ENCODE measurements around the gene GC.
"Not testable (repeated sequence)": the region's sequence is repeated elsewhere in the genome, so short reads cannot be mapped to it uniquely, and the experiment has no call there.

Gene GC

DNA sequence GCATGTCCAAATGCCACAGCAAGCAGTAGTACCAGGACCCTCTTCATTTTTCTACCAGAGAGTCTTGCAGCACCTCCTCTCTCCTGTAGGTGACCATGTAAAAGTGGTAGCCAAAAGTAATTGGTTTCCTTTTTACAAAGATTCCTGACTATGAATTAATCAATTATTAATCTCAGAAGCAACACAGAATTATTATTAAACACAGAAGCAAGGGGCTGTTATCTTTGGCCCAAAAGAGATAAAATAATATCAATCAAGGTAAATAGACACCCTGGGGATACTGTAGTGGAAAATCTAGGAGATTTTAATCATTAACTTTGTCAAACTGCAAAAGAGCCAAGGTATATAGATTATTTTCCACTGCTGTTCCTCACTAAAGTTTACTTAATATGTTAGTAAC lies at the start of gene GC:
TSS of gene GC (minus strand) at position 108 of the 400 bp plus-strand sequence. CDS start at position 47, 61 bp downstream.
- Histone ChIP-seq H3K27ac (ENCODE audit: low read depth, low read length) (no peak within 1 kb of the TSS), H3K27me3 (ENCODE audit: insufficient read depth, low read length) (peaks cover 19% of the 10 kb centered on the region; the same call in 1 of the 2 replicates), H3K4me1 (ENCODE audit: control insufficient read depth, insufficient read depth, low read length, unreplicated experiment) (no peaks in the 10 kb centered on the region), H3K36me3 (ENCODE audit: insufficient read depth, low read length) (no peaks in the 10 kb centered on the region), H2AFZ (ENCODE audit: low read length, unreplicated experiment) (no peak within 1 kb of the TSS), H3K79me2 (ENCODE audit: control insufficient read depth, insufficient read depth, low read length, unreplicated experiment) (no peaks in the 10 kb centered on the region), H3K4me3 (ENCODE audit: low read depth, low read length) (no peak within 1 kb of the TSS)

DNA sequence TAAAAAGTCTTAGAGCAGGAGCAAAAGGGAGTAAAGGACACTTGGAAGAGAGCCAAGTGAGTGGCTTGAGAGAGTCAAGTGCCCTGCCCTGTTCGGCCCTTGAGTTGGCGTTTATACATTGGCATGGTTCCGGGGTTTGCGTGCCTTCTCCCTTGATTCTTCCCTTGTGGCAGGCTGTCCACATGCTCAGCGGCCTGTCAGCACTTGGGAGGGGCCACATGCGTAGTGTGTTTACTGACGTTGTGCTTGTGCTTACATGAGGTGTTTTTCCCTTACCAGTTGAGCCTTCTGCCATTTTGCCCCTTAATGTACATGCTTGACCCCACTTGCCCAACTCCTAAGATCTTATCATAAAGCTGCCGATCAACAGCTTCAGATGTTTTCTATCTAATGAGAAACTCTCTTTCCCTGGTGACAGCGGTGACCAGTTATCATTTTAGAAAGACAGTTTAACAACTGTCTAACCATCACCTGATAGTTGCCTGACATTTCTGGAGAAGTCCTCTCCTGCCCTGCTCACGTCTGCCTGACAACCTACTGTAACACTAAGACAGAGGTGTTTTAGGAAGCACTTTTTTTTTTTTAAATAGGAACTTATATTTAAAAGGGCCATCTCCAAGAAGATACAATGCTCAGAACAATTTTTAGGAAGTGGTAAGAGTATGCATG lies 49.5 kb upstream of the GC start:
- Histone ChIP-seq H3K4me3 (ENCODE audit: low read depth, low read length) (no peak overlapping the region), H2AFZ (ENCODE audit: low read length, unreplicated experiment) (no peak overlapping the region), H3K79me2 (ENCODE audit: control insufficient read depth, insufficient read depth, low read length, unreplicated experiment) (no peaks in the 10 kb centered on the region), H3K27ac (ENCODE audit: low read depth, low read length) (no peak overlapping the region), H3K4me1 (ENCODE audit: control insufficient read depth, insufficient read depth, low read length, unreplicated experiment) (no peaks in the 10 kb centered on the region), H3K36me3 (ENCODE audit: insufficient read depth, low read length) (no peaks in the 10 kb centered on the region), H3K27me3 (ENCODE audit: insufficient read depth, low read length) (no peaks in the 10 kb centered on the region)

DNA sequence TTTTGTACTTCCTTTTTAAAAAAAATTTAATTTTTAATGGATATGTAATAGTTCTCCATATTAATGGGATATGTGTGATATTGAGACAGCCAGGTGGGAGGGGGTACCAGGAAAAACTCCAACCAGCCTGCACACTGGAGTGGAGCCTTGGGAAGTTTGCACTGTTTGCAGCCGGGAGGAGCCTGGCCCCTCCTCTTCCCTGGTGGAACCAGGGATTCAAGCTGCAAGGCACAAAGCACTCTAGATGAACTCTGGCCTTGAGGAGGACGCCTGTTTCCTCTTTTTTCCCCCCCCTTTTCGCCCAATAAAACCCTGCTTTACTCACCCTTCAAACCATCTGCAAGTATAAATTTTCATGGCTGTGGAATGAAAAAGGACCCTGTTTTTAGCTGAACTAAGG lies 48.2 kb upstream of the GC start:
- Histone ChIP-seq H3K36me3 (ENCODE audit: insufficient read depth, low read length) (no peaks in the 10 kb centered on the region), H3K4me3 (ENCODE audit: low read depth, low read length) (no peak overlapping the region), H3K4me1 (ENCODE audit: control insufficient read depth, insufficient read depth, low read length, unreplicated experiment) (no peaks in the 10 kb centered on the region), H3K27me3 (ENCODE audit: insufficient read depth, low read length) (no peaks in the 10 kb centered on the region), H3K79me2 (ENCODE audit: control insufficient read depth, insufficient read depth, low read length, unreplicated experiment) (no peaks in the 10 kb centered on the region), H2AFZ (ENCODE audit: low read length, unreplicated experiment) (no peak overlapping the region), H3K27ac (ENCODE audit: low read depth, low read length) (no peak overlapping the region)

GRCh38 chr4:71830497-71831190 lies 46.8 kb upstream of the GC start:
- Histone ChIP-seq H3K36me3 (ENCODE audit: insufficient read depth, low read length) (no peaks in the 10 kb centered on the region), H2AFZ (ENCODE audit: low read length, unreplicated experiment) (no peak overlapping the region), H3K4me1 (ENCODE audit: control insufficient read depth, insufficient read depth, low read length, unreplicated experiment) (no peaks in the 10 kb centered on the region), H3K79me2 (ENCODE audit: control insufficient read depth, insufficient read depth, low read length, unreplicated experiment) (no peaks in the 10 kb centered on the region), H3K27ac (ENCODE audit: low read depth, low read length) (no peak overlapping the region), H3K4me3 (ENCODE audit: low read depth, low read length) (no peak overlapping the region), H3K27me3 (ENCODE audit: insufficient read depth, low read length) (no peaks in the 10 kb centered on the region)

DNA sequence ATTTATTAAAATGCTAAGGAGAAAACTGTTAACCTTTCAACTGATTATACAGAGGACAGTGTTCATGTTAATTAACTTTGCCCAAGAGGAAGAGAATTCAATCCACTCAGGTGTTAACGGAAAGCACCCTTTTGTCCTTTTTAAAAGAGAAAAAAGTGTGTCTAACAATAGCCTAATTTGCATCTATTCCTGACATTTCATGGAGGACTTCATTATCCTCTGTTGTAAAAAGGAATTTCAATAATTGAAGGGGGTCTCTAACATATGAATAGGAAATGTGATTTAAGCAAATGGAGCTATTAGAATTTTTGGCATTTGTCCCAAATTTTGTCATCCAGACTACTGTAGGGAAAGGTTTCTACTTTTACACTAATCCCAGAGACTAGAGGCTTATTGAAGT lies 44.6 kb upstream of the GC start:
- H3K27ac ChIP-seq (ENCODE audit: low read depth, low read length), result no peak overlapping the region
- no peaks in the 10 kb centered on the region for H3K4me1 ChIP-seq (ENCODE audit: control insufficient read depth, insufficient read depth, low read length, unreplicated experiment)
- H2AFZ ChIP-seq (ENCODE audit: low read length, unreplicated experiment), result no peak overlapping the region
- H3K27me3 ChIP-seq (ENCODE audit: insufficient read depth, low read length), result no peaks in the 10 kb centered on the region; the same call in 1 of the 2 replicates
- H3K79me2 ChIP-seq (ENCODE audit: control insufficient read depth, insufficient read depth, low read length, unreplicated experiment), result no peaks in the 10 kb centered on the region
- H3K4me3 ChIP-seq (ENCODE audit: low read depth, low read length), result no peak overlapping the region
- no peaks in the 10 kb centered on the region for H3K36me3 ChIP-seq (ENCODE audit: insufficient read depth, low read length)

DNA sequence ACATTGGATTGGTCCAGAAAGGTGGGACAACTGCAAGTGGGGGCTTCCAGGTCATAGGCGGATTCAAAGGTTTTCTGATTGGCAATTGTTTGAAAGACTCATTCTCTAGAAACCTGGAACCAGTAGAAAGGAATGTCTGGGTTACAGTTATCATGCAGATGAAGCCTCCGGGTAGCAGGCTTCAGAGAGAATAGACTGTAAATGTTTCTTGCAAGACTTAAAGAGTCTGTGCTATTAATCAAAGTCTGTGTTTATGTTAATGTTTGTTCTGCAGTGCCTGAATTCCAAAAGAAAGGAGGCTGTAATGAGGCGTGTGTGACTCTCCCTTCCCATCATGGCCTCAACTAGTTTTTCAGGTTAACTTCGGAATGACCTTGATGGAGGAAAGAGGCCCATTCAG lies 43.9 kb upstream of the GC start:
- Histone ChIP-seq H3K79me2 (ENCODE audit: control insufficient read depth, insufficient read depth, low read length, unreplicated experiment) (no peaks in the 10 kb centered on the region), H3K4me3 (ENCODE audit: low read depth, low read length) (no peak overlapping the region), H2AFZ (ENCODE audit: low read length, unreplicated experiment) (no peak overlapping the region), H3K36me3 (ENCODE audit: insufficient read depth, low read length) (no peaks in the 10 kb centered on the region), H3K4me1 (ENCODE audit: control insufficient read depth, insufficient read depth, low read length, unreplicated experiment) (no peaks in the 10 kb centered on the region), H3K27ac (ENCODE audit: low read depth, low read length) (no peak overlapping the region), H3K27me3 (ENCODE audit: insufficient read depth, low read length) (no peaks in the 10 kb centered on the region; the same call in 1 of the 2 replicates)

DNA sequence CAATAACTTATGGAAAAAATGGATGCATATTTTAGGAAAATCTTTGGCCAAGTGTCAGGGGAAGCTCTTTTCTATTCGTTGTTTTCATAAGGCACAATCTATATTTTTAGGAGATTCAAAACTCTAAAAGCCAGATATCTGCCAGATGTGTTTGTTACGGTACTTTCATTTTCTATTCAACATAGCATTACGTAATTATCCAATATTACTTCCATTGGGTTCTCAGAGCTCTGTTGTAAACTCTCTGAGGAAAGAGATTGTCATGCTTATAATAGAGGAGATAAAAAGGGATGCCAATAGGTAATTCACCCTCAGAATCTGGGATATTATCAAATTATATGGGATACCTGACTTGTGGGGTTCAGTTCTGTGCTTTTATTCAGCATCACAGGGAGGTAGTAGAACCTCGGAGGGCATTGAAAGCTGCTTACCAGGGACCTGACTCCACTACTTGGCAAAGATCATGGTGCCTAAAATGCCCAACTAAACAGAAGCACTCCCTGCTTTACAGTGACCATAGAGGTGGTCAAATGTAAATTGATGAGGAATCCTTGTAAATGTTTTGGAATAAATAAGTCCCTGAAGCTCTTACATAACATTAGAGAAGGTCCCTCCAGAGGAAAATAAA lies 32.9 kb upstream of the GC start:
- no peaks in the 10 kb centered on the region for H3K79me2 ChIP-seq (ENCODE audit: control insufficient read depth, insufficient read depth, low read length, unreplicated experiment)
- no peaks in the 10 kb centered on the region for H3K36me3 ChIP-seq (ENCODE audit: insufficient read depth, low read length)
- no peak overlapping the region for H2AFZ ChIP-seq (ENCODE audit: low read length, unreplicated experiment)
- H3K4me3 ChIP-seq (ENCODE audit: low read depth, low read length), result peak overlapping the region; percentile 57
- H3K4me1 ChIP-seq (ENCODE audit: control insufficient read depth, insufficient read depth, low read length, unreplicated experiment), result no peaks in the 10 kb centered on the region
- H3K27me3 ChIP-seq (ENCODE audit: insufficient read depth, low read length), result no peaks in the 10 kb centered on the region
- H3K27ac ChIP-seq (ENCODE audit: low read depth, low read length), result no peak overlapping the region

- H3K36me3 ChIP-seq (ENCODE audit: insufficient read depth, low read length), result no peaks in the 10 kb centered on the region
- H3K79me2 ChIP-seq (ENCODE audit: control insufficient read depth, insufficient read depth, low read length, unreplicated experiment), result no peaks in the 10 kb centered on the region
- no peaks in the 10 kb centered on the region for H3K27me3 ChIP-seq (ENCODE audit: insufficient read depth, low read length)
- H3K27ac ChIP-seq (ENCODE audit: low read depth, low read length), result no peak overlapping the region
- H3K4me3 ChIP-seq (ENCODE audit: low read depth, low read length), result no peak overlapping the region
- H3K4me1 ChIP-seq (ENCODE audit: control insufficient read depth, insufficient read depth, low read length, unreplicated experiment), result no peaks in the 10 kb centered on the region
- no peak overlapping the region for H2AFZ ChIP-seq (ENCODE audit: low read length, unreplicated experiment)
Measured at GRCh38 chr4:71814433-71814832, 30.6 kb upstream of the GC start.

DNA sequence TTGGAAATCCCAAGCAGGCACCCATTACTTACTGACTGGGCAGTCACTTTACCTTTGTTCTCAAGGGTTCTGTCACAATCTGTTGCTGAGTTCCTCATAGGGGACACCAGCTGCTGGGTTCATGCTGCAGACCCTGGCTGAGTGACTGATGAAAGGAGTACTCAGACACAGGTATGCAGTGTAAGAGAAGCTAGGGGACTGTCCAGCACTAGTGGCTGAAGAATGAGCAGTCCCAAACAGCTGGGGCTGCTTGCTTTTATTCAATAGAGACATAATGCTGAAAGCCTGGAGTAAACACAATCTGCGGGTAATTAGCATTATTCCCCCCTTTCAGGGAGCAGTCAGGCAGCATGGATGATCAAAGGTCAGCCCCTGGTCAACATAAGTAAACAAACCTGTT lies 25.9 kb upstream of the GC start:
- H3K36me3 ChIP-seq (ENCODE audit: insufficient read depth, low read length); H3K27me3 ChIP-seq (ENCODE audit: insufficient read depth, low read length); H3K4me3 ChIP-seq (ENCODE audit: low read depth, low read length); H3K27ac ChIP-seq (ENCODE audit: low read depth, low read length); H3K4me1 ChIP-seq (ENCODE audit: control insufficient read depth, insufficient read depth, low read length, unreplicated experiment); H2AFZ ChIP-seq (ENCODE audit: low read length, unreplicated experiment); H3K79me2 ChIP-seq (ENCODE audit: control insufficient read depth, insufficient read depth, low read length, unreplicated experiment): not testable (repeated sequence)

DNA sequence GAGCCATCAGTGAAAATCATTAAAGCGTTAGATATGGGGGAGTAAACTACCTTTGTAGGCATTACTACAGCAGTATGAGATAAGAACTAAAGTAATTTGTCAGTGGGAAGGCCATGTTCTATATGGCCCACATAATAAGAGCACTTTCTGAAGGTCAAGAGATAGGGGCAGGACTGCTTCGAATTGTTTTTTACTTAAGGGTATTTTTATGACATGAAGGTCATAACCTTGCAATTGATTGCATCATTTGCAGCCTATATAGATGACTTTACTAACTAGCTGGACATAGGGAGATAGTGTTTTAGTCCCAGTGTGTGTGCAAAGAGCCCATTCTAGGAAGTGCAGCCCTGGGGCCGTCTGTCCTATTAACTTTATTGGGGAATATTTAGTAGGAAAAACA lies 23.6 kb upstream of the GC start:
- Histone ChIP-seq H3K27ac (ENCODE audit: low read depth, low read length) (no peak overlapping the region), H3K27me3 (ENCODE audit: insufficient read depth, low read length) (peaks cover 1% of the 10 kb centered on the region; the same call in 1 of the 2 replicates), H3K4me3 (ENCODE audit: low read depth, low read length) (no peak overlapping the region), H3K4me1 (ENCODE audit: control insufficient read depth, insufficient read depth, low read length, unreplicated experiment) (no peaks in the 10 kb centered on the region), H2AFZ (ENCODE audit: low read length, unreplicated experiment) (no peak overlapping the region), H3K79me2 (ENCODE audit: control insufficient read depth, insufficient read depth, low read length, unreplicated experiment) (no peaks in the 10 kb centered on the region), H3K36me3 (ENCODE audit: insufficient read depth, low read length) (no peaks in the 10 kb centered on the region)

GRCh38 chr4:71805230-71805629 lies 21.4 kb upstream of the GC start:
- not testable (repeated sequence) for H3K4me3 ChIP-seq (ENCODE audit: low read depth, low read length); H3K27ac ChIP-seq (ENCODE audit: low read depth, low read length); H3K36me3 ChIP-seq (ENCODE audit: insufficient read depth, low read length); H3K4me1 ChIP-seq (ENCODE audit: control insufficient read depth, insufficient read depth, low read length, unreplicated experiment); H3K27me3 ChIP-seq (ENCODE audit: insufficient read depth, low read length); H3K79me2 ChIP-seq (ENCODE audit: control insufficient read depth, insufficient read depth, low read length, unreplicated experiment); H2AFZ ChIP-seq (ENCODE audit: low read length, unreplicated experiment)
